Psoas muscle (tissue), 8 donors: ENCODE measurements around the gene PCSK4. TPM values are rescaled to one million over a fixed set of nuclear protein-coding genes. Genes with fewer than 3 reads are reported as not detected.

ENCODE experiments used
- ATAC-seq, 4 donors: fragments of 200-7000 bp; cut with Tn5 transposase; one replicate each; pipeline ENCODE4 v1.9.1; 2020; ENCODE audit warnings: moderate library complexity in 3 of 4, mild to moderate bottlenecking in 2 of 4
- DNase-seq, 2 donors: peaks; one replicate each; pipeline ENCODE4 v3.0.0-alpha.2; 2020
- H3K27ac ChIP-seq: fragments of 200-600 bp; one replicate; pipeline ENCODE4 v1.8.0; 2022
- H3K27me3 ChIP-seq, 3 donors: fragments of 200-600 bp in 1 of 3; one replicate each; pipeline versions ENCODE4 v1.6.1 to v1.8.0; 2013 to 2022; ENCODE audit warnings: low read length in 2 of 3, mild to moderate bottlenecking in 2 of 3, moderate library complexity in 1 of 3; ENCODE audit not compliant: insufficient read depth in 3 of 3
- H3K36me3 ChIP-seq, 2 donors: fragments of 200-600 bp in 1 of 2; one replicate each; pipeline versions ENCODE4 v1.6.1 to v1.8.0; 2013 to 2022; ENCODE audit warnings: low read depth in 1 of 2, mild to moderate bottlenecking in 1 of 2, moderate library complexity in 1 of 2; ENCODE audit not compliant: insufficient read depth in 1 of 2
- H3K4me1 ChIP-seq: fragments of 200-600 bp; one replicate; pipeline ENCODE4 v1.8.0; 2022
- H3K4me3 ChIP-seq: fragments of 200-600 bp; one replicate; pipeline ENCODE4 v1.8.0; 2022; ENCODE audit warnings: mild to moderate bottlenecking
- H3K9me3 ChIP-seq: fragments of 200-600 bp; one replicate; pipeline ENCODE4 v1.8.0; 2022
- WGBS, 3 donors: extraction: QIAGEN DNeasy Blood & Tissue Kit; methylation state at CpG; one replicate each; pipeline versions ENCODE4 v1.1.6 to v1.1.7; 2013; 5-methylcytosine and 5-hydroxymethylcytosine counted together
- intact Hi-C, 2 donors: fragments of 100-400 bp; cut with DNase I; formaldehyde crosslinking; loops; one replicate each; pipeline versions ENCODE4 v1.11.0 to v1.14.2; 2022
- polyA plus RNA-seq, 3 donors: library from polyadenylated mRNA; stranded (reverse); fragments of 200-250 nt; gene quantifications; one replicate each; pipeline ENCODE4 v1.2.3, GENCODE V29; 2013
- total RNA-seq, 4 donors: library from RNA; stranded (reverse); fragmentation: NEBNext Ultra II Directional in 2 of 4; extraction: Animal tissue kit (Norgen Biotek cat#: 25700) in 2 of 4; gene quantifications; one replicate each; pipeline versions ENCODE4 v1.2.1 to v1.2.4, GENCODE V29; 2021 to 2023
- TF ChIP-seq, protein P1 (sequence below): fragments of 200-600 bp; IDR thresholded peaks from one replicate; pipeline ENCODE4 v1.8.0; 2022; ENCODE audit warnings: antibody characterized with exemption
- donor health status: healthy with polysubstance abuse.
- donor health status: DM: no; HTN: no; CAD: no; lungs with moderate emphysema.
- donor health status: Bipolar disorder and iron deficiency.
- donor health status: healthy.
- donor health status: DM: yes; HTN: yes; CAD: no.
- donor health status: DM: no; HTN: no; CAD: no.
- donor health status: DM: no; HTN: no; CAD: no.
- donor health status: DM: yes; HTN: yes; CAD: no.

Gene PCSK4
- total and polyA plus RNA-seq, 7 donors = 0.57 to 1.5 (median 0.89) TPM

DNA sequence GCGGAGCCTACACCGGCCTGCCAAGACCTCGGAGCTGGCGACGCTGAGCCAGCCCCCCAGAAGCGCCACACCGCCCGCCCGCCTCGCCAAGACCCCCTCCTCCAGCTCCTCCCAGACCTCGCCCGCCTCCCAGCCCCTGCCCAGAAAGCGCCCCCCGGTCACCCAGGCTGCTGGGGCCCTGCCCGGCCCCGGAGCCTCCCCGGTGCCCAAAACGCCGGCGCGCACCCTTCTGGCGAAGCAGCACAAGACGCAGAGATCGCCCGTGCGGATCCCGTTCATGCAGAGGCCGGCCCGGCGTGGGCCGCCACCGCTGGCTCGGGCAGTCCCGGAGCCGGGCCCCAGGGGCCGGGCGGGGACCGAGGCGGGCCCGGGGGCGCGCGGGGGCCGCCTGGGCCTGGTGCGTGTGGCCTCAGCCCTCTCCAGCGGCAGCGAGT, 21.3 kb downstream of the PCSK4 start:
- H3K27me3 ChIP-seq = peaks cover 0 to 89% (median 71%) of the 10 kb centered on the region in 3 donors
- no peaks in the 10 kb centered on the region for H3K9me3 ChIP-seq
- peak overlapping the region; percentile 38 for H3K4me3 ChIP-seq
- WGBS, 3 donors = 0 to 2% (median 2%) methylated on average over 20 to 47 of the region's 47 CpGs
- ATAC-seq (peak in 3 of 4 donors; percentile 22 to 35 (median 31)), DNase-seq (peak; percentile 32 to 62)
- H3K4me1 ChIP-seq = peaks cover 42% of the 10 kb centered on the region
- no peak overlapping the region for H3K27ac ChIP-seq
- TF ChIP-seq, protein P1, sequence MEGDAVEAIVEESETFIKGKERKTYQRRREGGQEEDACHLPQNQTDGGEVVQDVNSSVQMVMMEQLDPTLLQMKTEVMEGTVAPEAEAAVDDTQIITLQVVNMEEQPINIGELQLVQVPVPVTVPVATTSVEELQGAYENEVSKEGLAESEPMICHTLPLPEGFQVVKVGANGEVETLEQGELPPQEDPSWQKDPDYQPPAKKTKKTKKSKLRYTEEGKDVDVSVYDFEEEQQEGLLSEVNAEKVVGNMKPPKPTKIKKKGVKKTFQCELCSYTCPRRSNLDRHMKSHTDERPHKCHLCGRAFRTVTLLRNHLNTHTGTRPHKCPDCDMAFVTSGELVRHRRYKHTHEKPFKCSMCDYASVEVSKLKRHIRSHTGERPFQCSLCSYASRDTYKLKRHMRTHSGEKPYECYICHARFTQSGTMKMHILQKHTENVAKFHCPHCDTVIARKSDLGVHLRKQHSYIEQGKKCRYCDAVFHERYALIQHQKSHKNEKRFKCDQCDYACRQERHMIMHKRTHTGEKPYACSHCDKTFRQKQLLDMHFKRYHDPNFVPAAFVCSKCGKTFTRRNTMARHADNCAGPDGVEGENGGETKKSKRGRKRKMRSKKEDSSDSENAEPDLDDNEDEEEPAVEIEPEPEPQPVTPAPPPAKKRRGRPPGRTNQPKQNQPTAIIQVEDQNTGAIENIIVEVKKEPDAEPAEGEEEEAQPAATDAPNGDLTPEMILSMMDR = no peak
- H3K36me3 ChIP-seq = no peaks in the 10 kb centered on the region
- intact Hi-C loops = loop anchor here in 1 of 2 donors (5.0 kb wide), 1 partner anchor 117 kb away; a partner anchor contains a TSS

DNA sequence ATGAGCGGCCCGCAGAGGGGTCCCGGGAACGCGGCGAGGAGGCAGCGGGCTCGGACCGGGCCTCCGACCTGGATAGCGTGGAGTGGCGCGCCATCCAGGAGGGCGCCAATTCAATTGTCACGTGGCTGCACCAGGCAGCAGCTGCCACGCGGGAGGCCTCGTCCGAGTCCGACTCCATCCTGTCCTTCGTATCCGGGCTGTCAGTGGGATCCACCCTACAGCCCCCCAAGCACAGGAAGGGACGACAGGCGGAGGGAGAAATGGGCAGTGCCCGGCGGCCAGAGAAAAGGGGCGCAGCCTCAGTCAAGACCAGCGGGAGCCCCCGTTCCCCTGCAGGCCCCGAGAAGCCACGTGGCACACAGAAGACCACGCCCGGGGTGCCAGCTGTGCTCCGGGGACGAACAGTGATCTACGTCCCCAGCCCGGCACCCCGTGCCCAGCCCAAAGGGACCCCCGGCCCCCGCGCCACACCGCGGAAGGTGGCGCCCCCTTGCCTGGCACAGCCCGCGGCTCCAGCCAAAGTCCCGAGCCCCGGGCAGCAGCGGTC, 21.8 kb downstream of the PCSK4 start:
- intact Hi-C loops = loop anchor here in 1 of 2 donors (5.0 kb wide), 1 partner anchor 116 kb away; a partner anchor contains a TSS
- TF ChIP-seq, protein P1 = no peak
- peaks cover 38% of the 10 kb centered on the region for H3K4me1 ChIP-seq
- H3K27me3 ChIP-seq = peaks cover 0 to 89% (median 70%) of the 10 kb centered on the region in 3 donors
- WGBS, 3 donors = 0 to 4% (median 4%) methylated on average over 35 to 49 of the region's 49 CpGs
- no peak overlapping the region for H3K27ac ChIP-seq
- DNase-seq (peak; percentile 17 to 30), ATAC-seq (no peak)
- H3K36me3 ChIP-seq = no peaks in the 10 kb centered on the region
- peak overlapping the region; percentile 38 for H3K4me3 ChIP-seq
- H3K9me3 ChIP-seq = no peaks in the 10 kb centered on the region

- ATAC-seq (no peak), DNase-seq (peak; percentile 16 to 51)
- Histone ChIP-seq H3K4me3 (peak overlapping the region; percentile 38), H3K27ac (no peak overlapping the region), H3K27me3 (peaks cover 0 to 85% (median 68%) of the 10 kb centered on the region in 3 donors), H3K4me1 (peaks cover 37% of the 10 kb centered on the region), H3K36me3 (no peaks in the 10 kb centered on the region), H3K9me3 (no peaks in the 10 kb centered on the region)
- 3 to 5% (median 4%) methylated on average over 60 to 92 of the region's 92 CpGs for WGBS, 3 donors
- intact Hi-C loops = loop anchor here in 1 of 2 donors (5.0 kb wide), 1 partner anchor 115 kb away; a partner anchor contains a TSS
- TF ChIP-seq, protein P1 = no peak
Measured at GRCh38 chr19:1467490-1468273, 22.5 kb downstream of the PCSK4 start.

DNA sequence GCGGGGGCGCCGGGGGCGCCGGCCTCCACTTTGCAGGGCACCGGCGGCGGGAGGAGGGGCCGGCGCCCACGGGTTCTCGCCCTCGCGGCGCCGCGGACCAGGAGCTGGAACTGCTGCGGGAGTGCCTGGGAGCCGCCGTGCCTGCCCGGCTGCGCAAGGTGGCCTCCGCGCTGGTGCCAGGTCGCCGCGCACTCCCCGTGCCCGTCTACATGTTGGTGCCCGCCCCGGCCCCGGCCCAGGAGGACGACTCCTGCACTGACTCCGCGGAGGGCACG, 23.0 kb downstream of the PCSK4 start:
- ATAC-seq (no peak), DNase-seq (peak in 1 of 2 donors; percentile 51)
- intact Hi-C loops = loop anchor here in 1 of 2 donors (5.0 kb wide), 1 partner anchor 115 kb away; a partner anchor contains a TSS
- H3K9me3 ChIP-seq = no peaks in the 10 kb centered on the region
- TF ChIP-seq, protein P1 = no peak
- H3K4me1 ChIP-seq = peaks cover 37% of the 10 kb centered on the region
- peaks cover 0 to 79% (median 63%) of the 10 kb centered on the region in 3 donors for H3K27me3 ChIP-seq
- WGBS, 3 donors = 0 to 4% (median 3%) methylated on average over 5 to 36 of the region's 36 CpGs
- H3K27ac ChIP-seq = no peak overlapping the region
- no peaks in the 10 kb centered on the region for H3K36me3 ChIP-seq
- H3K4me3 ChIP-seq = peak overlapping the region; percentile 15
